A549 treated with DMSO at 1 μM for 4 hours (cell line): ENCODE results near the gene CRYGD. TPM values are rescaled to one million over a fixed set of nuclear protein-coding genes. Genes with fewer than 3 reads are reported as not detected.

Experiments used
- total RNA-seq: library from RNA; stranded (reverse); fragments of 200-300 nt; extraction: Qiagen RNA extraction; gene quantifications from 5 replicates; pipeline ENCODE4 v1.2.3, GENCODE V29; 2022; ENCODE audit warnings: low read depth

The CRYGD gene
- not detected in 5 replicates for total RNA-seq

GRCh38 chr2:208124013-208124715 lies at the start of gene CRYGD:
TSS of gene CRYGD (minus strand) at chr2:208124524. CDS start at chr2:208124473, 51 bp downstream.

GRCh38 chr2:208163489-208163888 lies 39.2 kb upstream of the CRYGD start, which contains the start of gene CRYGA:
TSS of gene CRYGA (minus strand) at chr2:208163589. CDS start at chr2:208163556, 33 bp downstream.

GRCh38 chr2:208146006-208146405 lies 21.7 kb upstream of the CRYGD start, which contains the start of gene CRYGB:
TSS of gene CRYGB (minus strand) at chr2:208146158. CDS start at chr2:208146120, 38 bp downstream.

GRCh38 chr2:208129744-208130711 lies 5.7 kb upstream of the CRYGD start, which contains the start of gene CRYGC:
TSS of gene CRYGC (minus strand) at chr2:208129828. CDS start at chr2:208129792, 36 bp downstream.

Other genes with a start within 250 kb of the CRYGD start
- gene PLEKHM3, start 99.0 kb downstream of the CRYGD start, total RNA-seq: 2.9 to 5.1 TPM (median 4.1 TPM) in 5 replicates
- not detected in 5 replicates for gene CRYGC, start 5.3 kb upstream of the CRYGD start, total RNA-seq
- not detected in 5 replicates for gene CRYGB, start 21.6 kb upstream of the CRYGD start, total RNA-seq
- not detected in 5 replicates for gene CRYGA, start 39.1 kb upstream of the CRYGD start, total RNA-seq
- not detected in 5 replicates for gene C2orf80, start 65.5 kb upstream of the CRYGD start, total RNA-seq
- gene IDH1, start 130.5 kb upstream of the CRYGD start, total RNA-seq: 76.5 to 91.8 TPM (median 84.6 TPM) in 5 replicates
- 5.9 to 9.5 TPM (median 9.0 TPM) in 5 replicates for gene PIKFYVE, start 141.7 kb upstream of the CRYGD start, total RNA-seq